ENCODE results near the gene NKX1-2. TPM values are rescaled to one million over a fixed set of nuclear protein-coding genes. Genes with fewer than 3 reads are reported as not detected.

NKX1-2 gene
- polyA plus RNA-seq (2014; cell fraction: cytosol; rRNA removed) = not detected in 2 replicates
- polyA plus RNA-seq (2014; cell fraction: nucleus; rRNA removed) = not detected in 2 replicates

GRCh38 chr10:124450012-124450782 is at the start of gene NKX1-2:
Gene NKX1-2, minus strand, starts transcription at chr10:124450035. Its CDS starts 92 bp downstream, at chr10:124449943.
- no peak for DNase-seq (ENCODE audit: low spot score)

GRCh38 chr10:124498056-124498455 is 48.2 kb upstream of the NKX1-2 start:
- no peak for DNase-seq (ENCODE audit: low spot score)

GRCh38 chr10:124497196-124497881 is 47.5 kb upstream of the NKX1-2 start:
- DNase-seq (ENCODE audit: low spot score) = peak; percentile 34

GRCh38 chr10:124496620-124497019 is 46.8 kb upstream of the NKX1-2 start:
- no peak for DNase-seq (ENCODE audit: low spot score)

GRCh38 chr10:124496150-124496549 is 46.3 kb upstream of the NKX1-2 start:
- DNase-seq (ENCODE audit: low spot score) = peak; percentile 30

GRCh38 chr10:124495725-124496124 is 45.9 kb upstream of the NKX1-2 start:
- no peak for DNase-seq (ENCODE audit: low spot score)

GRCh38 chr10:124495162-124495561 is 45.3 kb upstream of the NKX1-2 start:
- DNase-seq (ENCODE audit: low spot score) = no peak

GRCh38 chr10:124494046-124494807 is 44.4 kb upstream of the NKX1-2 start:
- no peak for DNase-seq (ENCODE audit: low spot score)

- DNase-seq (ENCODE audit: low spot score) = no peak
These were observed 43.5 kb upstream of the NKX1-2 start for GRCh38 chr10:124493214-124493882.

GRCh38 chr10:124492266-124492665 is 42.4 kb upstream of the NKX1-2 start:
- DNase-seq (ENCODE audit: low spot score) = no peak

GRCh38 chr10:124491105-124491504 is 41.3 kb upstream of the NKX1-2 start:
- DNase-seq (ENCODE audit: low spot score) = no peak

GRCh38 chr10:124486635-124487034 is 36.8 kb upstream of the NKX1-2 start:
- no peak for DNase-seq (ENCODE audit: low spot score)

- DNase-seq (ENCODE audit: low spot score) = no peak
These were observed 34.8 kb upstream of the NKX1-2 start for GRCh38 chr10:124484661-124485060.

GRCh38 chr10:124484031-124484430 is 34.2 kb upstream of the NKX1-2 start:
- DNase-seq (ENCODE audit: low spot score) = no peak

- no peak for DNase-seq (ENCODE audit: low spot score)
These were observed 33.0 kb upstream of the NKX1-2 start for GRCh38 chr10:124482876-124483275.

- DNase-seq (ENCODE audit: low spot score) = no peak
These were observed 32.5 kb upstream of the NKX1-2 start for GRCh38 chr10:124482236-124482800.

- no peak for DNase-seq (ENCODE audit: low spot score)
These were observed 31.9 kb upstream of the NKX1-2 start for GRCh38 chr10:124481717-124482116.

- no peak for DNase-seq (ENCODE audit: low spot score)
These were observed 31.0 kb upstream of the NKX1-2 start for GRCh38 chr10:124480860-124481259.

- no peak for DNase-seq (ENCODE audit: low spot score)
These were observed 28.7 kb upstream of the NKX1-2 start for GRCh38 chr10:124478515-124478914.

GRCh38 chr10:124477614-124478363 is 28.0 kb upstream of the NKX1-2 start:
- no peak for DNase-seq (ENCODE audit: low spot score)
